Body of pancreas (tissue), 4 donors: ENCODE measurements around the gene GIPC2.

Experiments used
- CTCF ChIP-seq, 7 experiments: fragments of 450-650 bp in 4 of 7; fragments of 200-600 bp in 3 of 7; sonication (generic) in 3 of 7; IDR thresholded peaks; one replicate each; pipeline ENCODE4 v1.5.1; 2016 to 2019; ENCODE audit warnings: antibody characterized with exemption in 7 of 7
- POLR2A ChIP-seq, 3 donors: fragments of 450-650 bp; IDR thresholded peaks; one replicate each; pipeline ENCODE4 v1.6.1; 2016; ENCODE audit warnings: antibody characterized with exemption in 3 of 3, mild to moderate bottlenecking in 2 of 3

- no peak for TF ChIP-seq CTCF (IDR thresholded peaks at IDR 0.05)
- no peak for TF ChIP-seq POLR2A (IDR thresholded peaks at IDR 0.05)
These were observed 25.9 kb downstream of the GIPC2 start for GRCh38 chr1:78071696-78072095.
